Stimulated activated CD8-positive, alpha-beta memory T cell treated with anti-CD3 and anti-CD28 coated beads, Interleukin-2, amount 100 ng/mL, for 1 hour (primary cell): ENCODE measurements around the gene XRN1.

ENCODE experiments used
- DNase-seq, 2 donors: peaks; one replicate each; pipeline ENCODE4 v3.0.0-alpha.2; 2020; ENCODE audit warnings: low read depth in 2 of 2

Gene XRN1

DNA sequence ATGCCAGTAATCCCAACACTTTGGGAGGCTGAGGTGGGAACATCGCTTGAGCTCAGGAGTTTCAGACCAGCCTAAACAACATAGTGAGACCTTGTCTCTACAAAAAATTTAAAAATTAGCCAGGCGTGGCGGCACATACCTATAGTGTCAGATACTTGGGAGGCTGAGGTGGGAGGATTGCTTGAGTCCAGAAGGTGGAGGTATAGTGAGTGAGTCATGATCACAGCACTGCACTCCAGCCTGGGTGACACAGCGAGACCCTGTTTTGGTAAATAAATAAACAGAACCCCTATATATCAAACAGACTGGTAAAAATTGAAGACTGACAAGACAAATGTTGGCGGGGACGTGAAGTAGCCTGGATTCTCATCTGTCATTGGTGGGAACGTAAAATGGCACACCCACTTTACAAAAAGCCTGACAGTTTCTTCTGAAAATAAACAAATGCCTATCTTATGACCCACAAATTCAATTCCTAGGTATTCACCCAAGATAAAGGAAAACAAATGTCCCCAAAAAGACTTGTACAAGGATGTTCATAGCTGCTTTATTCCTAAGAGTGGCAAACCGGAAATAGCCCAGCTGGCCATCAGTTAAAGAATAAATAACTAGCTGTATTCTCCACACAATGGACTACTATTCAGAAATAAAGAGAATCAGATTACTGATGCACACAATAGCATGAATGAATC is 175.5 kb downstream of the XRN1 start:
- no peak for DNase-seq

DNA sequence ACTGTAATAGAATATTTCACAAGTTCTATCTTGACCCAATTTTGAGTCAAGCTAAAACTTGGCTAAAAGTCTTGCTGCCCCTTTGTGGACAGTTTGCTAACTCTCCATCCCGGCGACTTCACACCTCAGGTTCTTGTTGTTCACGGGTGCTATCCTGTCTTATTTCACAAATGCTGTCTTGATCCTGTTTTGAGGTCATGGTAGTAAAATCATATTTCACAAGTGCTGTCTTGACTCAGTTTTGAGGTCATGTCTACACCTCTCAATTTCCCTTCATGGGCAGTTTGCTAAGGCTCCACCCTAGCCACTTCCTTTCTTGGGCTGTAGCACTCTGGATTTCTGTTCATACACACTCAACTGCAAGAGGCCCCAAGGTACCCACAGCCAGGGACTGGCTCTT is 177.4 kb downstream of the XRN1 start:
- DNase-seq = peak; percentile 6 to 14

DNA sequence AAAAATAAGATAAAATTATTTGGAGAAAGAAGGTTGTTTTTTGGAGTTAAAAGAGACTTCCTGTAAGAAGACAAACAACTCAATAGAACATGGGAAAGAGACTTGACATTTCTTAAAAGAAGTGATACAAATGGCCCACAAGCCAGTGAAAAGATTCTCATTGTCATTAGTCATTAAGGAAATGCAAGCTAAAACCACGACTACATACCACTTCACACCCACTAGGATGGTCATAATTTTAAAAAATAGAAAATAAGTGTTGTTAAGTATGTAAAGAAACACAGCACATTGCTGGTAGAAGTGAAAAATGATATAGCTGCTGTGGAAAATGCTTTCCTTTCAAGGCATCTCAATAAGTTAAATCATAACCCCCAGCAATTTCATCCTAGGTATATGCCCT is 178.1 kb downstream of the XRN1 start:
- no peak for DNase-seq

DNA sequence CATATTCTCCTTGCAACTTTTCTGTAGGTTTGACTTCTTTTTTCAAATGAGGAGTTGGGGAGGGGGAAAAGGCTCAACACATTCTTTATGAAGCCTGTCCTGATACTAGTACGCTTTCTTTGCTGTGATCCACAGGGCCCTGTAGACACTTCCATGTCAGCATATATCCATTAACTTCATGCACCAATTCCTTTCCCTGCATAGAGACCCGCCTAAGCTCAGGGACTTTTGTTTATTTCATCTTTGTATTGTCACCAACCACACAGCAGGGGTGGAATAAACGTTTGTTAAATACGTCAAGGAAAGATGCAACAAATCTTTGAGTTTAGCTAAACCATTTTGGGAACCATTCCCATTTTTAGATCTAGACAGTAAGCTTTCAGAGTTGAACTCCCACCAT is 179.4 kb downstream of the XRN1 start:
- no peak for DNase-seq

DNA sequence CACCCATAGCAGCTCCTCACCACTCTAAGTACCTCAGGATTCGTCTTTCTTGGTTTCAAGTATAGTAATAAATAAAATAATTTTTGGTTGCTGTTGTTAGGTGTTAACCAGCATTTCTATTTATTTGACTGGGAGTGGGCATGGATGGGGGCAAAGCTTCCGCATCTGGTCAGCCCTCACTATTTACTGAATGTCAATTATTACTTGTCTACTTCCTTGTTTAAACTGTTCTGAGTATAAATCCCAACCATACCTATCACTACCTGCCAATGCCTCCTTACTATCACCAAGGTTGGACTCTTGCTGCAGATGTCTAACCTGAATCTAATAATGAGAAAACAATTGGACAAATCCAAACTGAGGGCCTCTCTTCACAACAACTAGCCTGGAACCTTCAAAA is 180.6 kb downstream of the XRN1 start:
- DNase-seq = no peak

DNA sequence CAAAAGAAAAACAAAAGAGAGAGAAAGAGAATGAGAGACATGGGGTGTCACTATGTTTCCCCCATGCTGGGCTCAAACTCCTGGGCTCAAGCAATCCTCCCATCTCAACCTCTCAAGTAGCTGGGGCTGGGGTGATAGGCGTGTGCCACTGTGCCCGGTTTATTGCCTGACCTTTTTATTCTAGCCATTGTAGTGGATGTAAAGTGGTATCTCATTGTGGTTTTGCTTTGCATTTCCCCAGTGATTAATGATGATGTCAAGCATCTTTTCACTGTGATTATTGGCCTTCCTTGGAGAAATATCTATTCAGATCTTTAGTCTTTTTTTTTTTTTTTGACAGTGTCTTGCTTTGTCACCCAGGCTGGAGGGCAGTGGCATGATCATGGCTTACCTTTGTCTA is 184.7 kb downstream of the XRN1 start:
- no peak for DNase-seq

DNA sequence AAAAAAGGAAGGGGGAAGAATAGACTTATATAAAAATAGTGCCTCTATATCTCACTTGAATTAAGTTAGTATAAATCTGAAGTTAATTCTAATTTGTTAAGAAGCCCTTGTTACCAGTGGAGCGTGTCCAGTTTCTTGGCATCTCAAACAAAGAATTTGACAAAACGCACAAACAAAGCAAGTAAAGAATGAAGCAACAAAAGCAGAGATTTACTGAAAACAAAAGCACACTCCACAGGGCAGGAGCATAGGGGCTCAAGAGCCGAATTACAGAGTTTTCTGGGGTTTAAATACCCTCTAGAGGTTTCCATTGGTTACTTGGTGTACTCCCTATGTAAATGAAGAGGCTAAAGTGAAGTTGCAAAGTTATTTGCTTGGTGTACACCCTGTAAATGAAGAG is 188.5 kb downstream of the XRN1 start:
- no peak for DNase-seq

DNA sequence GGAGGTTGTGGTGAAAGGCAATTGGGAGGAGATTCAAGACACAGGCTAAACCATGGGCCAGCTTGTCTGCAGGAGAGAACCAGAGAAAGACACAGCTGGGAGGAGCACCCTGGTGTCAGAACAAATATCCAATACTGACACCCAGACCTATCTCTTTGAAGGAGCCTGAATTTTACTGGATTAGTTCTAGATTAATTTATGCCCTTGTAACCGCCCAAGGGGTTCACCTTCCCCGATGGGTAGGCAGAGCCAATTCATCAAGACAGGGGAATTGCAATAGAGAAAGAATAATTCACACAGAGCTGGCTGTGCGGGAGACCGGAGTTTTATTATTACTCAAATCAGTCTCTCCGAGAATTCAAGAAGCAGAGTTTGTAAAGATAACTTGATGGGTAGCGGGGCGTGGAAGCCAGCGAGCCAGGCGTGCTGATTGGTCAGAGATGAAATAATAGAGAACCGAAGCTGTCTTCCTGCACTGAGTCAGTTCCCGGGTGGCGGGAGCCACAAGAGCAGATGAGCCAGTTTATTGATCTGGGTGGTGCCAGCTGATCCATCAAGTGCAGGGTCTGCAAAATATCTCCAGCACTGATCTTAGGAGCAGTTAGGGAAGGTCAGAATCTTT is 191.0 kb downstream of the XRN1 start:
- DNase-seq = no peak
